ENCODE measurements around the gene BIRC6.

BIRC6 gene

DNA sequence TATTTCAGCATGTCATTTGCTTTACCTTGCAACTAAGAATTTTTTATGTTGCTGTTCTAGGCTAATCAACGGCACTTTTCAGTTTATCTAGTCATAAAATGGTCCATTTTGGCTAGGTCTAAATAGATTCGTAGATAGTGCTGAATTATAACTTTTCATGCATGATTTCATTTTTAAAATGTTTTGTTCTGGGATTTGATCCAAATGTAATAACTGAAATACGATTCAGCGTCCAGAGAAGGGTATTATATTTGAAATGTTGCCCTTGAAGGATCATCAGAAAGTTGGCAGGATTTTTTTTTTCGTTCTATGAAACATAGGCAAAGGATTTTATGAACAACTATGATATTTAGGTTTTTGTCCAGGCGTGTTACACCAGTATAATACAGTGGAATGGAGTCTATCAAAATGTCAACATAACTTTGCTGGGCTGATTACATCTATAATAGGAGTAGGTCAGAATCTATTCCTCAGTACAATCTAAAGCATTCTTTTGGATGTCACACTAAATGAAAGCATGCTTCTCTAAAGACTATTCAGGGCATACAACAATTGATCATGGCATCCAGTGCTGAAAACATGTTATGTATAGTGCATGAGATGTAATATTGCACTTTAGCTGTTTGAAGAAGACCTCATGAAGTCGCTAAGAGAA lies 295.9 kb downstream of the BIRC6 start:
- H3K9me3 ChIP-seq (ENCODE audit: control insufficient read depth, insufficient read depth, low read depth, low read length): no peaks in the 10 kb centered on the region
- no peak overlapping the region for H3K27ac ChIP-seq (ENCODE audit: low read depth, low read length)
- H3K4me3 ChIP-seq (ENCODE audit: low read depth, low read length): no peak overlapping the region
- H3K36me3 ChIP-seq (ENCODE audit: control insufficient read depth, insufficient read depth, low read length): peaks cover 17% of the 10 kb centered on the region
- H3K9ac ChIP-seq (ENCODE audit: low read length): no peak overlapping the region
- no peaks in the 10 kb centered on the region for H3K27me3 ChIP-seq (ENCODE audit: control insufficient read depth, insufficient read depth, low read length)
- H3K4me1 ChIP-seq (ENCODE audit: control insufficient read depth, insufficient read depth, low read length): no peaks in the 10 kb centered on the region

DNA sequence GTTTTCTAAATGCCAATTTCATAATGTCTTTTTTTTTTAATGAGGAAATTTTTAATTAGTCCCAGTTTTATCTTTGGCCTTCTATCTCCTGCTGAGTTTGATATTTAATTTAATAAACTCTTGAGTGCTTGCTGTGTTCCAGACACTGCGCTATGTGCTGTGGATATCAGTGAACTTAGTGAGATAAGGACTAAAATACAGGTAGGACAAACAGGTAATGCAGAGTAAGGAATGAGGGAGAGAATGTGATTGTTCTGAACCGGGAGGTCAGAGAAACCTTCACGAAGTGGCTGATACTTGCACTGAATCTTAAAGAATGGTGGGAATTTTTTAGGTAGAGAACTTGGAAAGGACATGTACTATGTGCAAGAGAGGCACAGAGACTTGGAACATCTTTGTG lies 299.2 kb downstream of the BIRC6 start:
- Histone ChIP-seq H3K27me3 (ENCODE audit: control insufficient read depth, insufficient read depth, low read length) (no peaks in the 10 kb centered on the region), H3K4me1 (ENCODE audit: control insufficient read depth, insufficient read depth, low read length) (no peaks in the 10 kb centered on the region), H3K9ac (ENCODE audit: low read length) (no peak overlapping the region), H3K4me3 (ENCODE audit: low read depth, low read length) (no peak overlapping the region), H3K9me3 (ENCODE audit: control insufficient read depth, insufficient read depth, low read depth, low read length) (no peaks in the 10 kb centered on the region), H3K36me3 (ENCODE audit: control insufficient read depth, insufficient read depth, low read length) (peaks cover 5% of the 10 kb centered on the region), H3K27ac (ENCODE audit: low read depth, low read length) (no peak overlapping the region)

DNA sequence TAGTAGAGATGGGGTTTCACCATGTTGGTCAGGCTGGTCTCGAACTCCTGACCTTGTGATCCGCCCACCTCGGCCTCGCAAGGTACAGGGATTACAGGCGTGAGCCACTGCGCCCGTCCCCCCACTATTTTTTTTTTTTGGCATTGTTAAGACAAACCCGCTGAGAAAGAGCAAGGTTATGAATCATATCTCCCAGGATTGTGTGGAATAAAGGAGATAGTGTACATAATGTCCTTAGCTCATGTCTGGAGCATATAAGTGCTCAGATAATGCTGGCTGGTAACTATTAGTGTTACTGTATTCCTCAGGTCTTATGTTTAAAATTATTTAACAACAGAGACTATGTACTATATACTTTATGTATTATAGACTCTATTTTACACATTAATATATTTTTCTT lies 307.0 kb downstream of the BIRC6 start:
- Histone ChIP-seq H3K27me3 (ENCODE audit: control insufficient read depth, insufficient read depth, low read length) (no peaks in the 10 kb centered on the region), H3K9me3 (ENCODE audit: control insufficient read depth, insufficient read depth, low read depth, low read length) (no peaks in the 10 kb centered on the region), H3K4me1 (ENCODE audit: control insufficient read depth, insufficient read depth, low read length) (no peaks in the 10 kb centered on the region), H3K36me3 (ENCODE audit: control insufficient read depth, insufficient read depth, low read length) (no peaks in the 10 kb centered on the region; the same call in 1 of the 2 replicates), H3K4me3 (ENCODE audit: low read depth, low read length) (no peak overlapping the region), H3K9ac (ENCODE audit: low read length) (no peak overlapping the region), H3K27ac (ENCODE audit: low read depth, low read length) (no peak overlapping the region)

DNA sequence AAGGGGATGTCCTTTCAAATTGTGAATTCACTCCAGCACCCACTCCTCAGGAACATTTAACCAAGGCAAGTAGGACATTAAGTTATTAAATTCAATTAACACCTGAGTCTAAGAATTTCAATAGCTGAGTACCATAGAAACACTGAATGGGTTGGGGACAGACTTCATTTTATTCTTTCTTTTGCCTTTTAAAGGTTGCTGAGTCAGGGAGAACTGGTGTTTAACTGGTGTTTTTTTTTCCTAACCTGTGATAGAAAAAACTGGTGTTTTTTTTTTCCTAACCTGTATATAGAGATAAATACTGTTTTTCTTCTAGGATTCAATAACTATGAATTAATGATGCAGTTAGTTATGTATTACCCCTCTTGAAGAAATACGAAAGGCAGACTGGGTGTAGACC lies 309.9 kb downstream of the BIRC6 start:
- H3K4me1 ChIP-seq (ENCODE audit: control insufficient read depth, insufficient read depth, low read length): no peaks in the 10 kb centered on the region
- no peak overlapping the region for H3K4me3 ChIP-seq (ENCODE audit: low read depth, low read length)

DNA sequence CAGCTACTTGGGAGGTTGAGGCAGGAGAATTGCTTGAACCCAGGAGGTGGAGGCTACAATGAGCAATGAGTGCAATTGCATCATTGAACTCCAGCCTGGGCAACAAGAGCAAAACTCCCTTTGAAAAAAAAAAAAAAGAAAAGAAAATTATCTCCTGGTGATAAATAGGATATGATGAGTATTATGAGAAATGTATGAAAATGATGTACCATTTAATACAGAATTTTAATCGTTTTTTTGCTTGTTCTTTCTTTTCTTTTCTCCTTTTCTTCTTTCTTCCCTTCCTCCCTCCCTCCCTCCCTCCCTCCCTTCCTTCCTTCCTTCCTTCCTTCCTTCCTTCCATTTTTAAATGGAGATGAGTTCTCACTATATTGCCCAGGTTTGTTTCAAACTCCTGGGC lies 311.4 kb downstream of the BIRC6 start:
- Histone ChIP-seq H3K9me3 (ENCODE audit: control insufficient read depth, insufficient read depth, low read depth, low read length) (no peaks in the 10 kb centered on the region), H3K4me1 (ENCODE audit: control insufficient read depth, insufficient read depth, low read length) (no peaks in the 10 kb centered on the region), H3K27ac (ENCODE audit: low read depth, low read length) (no peak overlapping the region), H3K36me3 (ENCODE audit: control insufficient read depth, insufficient read depth, low read length) (no peaks in the 10 kb centered on the region; the same call in 1 of the 2 replicates), H3K9ac (ENCODE audit: low read length) (no peak overlapping the region), H3K4me3 (ENCODE audit: low read depth, low read length) (no peak overlapping the region), H3K27me3 (ENCODE audit: control insufficient read depth, insufficient read depth, low read length) (no peaks in the 10 kb centered on the region)

More for the DNA sequence above, 309.9 kb downstream of the BIRC6 start:
- Histone ChIP-seq H3K9ac (ENCODE audit: low read length) (no peak overlapping the region), H3K36me3 (ENCODE audit: control insufficient read depth, insufficient read depth, low read length) (no peaks in the 10 kb centered on the region; the same call in 1 of the 2 replicates), H3K27me3 (ENCODE audit: control insufficient read depth, insufficient read depth, low read length) (no peaks in the 10 kb centered on the region), H3K9me3 (ENCODE audit: control insufficient read depth, insufficient read depth, low read depth, low read length) (no peaks in the 10 kb centered on the region), H3K27ac (ENCODE audit: low read depth, low read length) (no peak overlapping the region)
